Liver (tissue), 3 donors: Measurements from ENCODE around the gene PADI3.

ENCODE experiments used
- RAD21 ChIP-seq, 2 donors: IDR thresholded peaks; 2 replicates each; pipeline ENCODE4 v1.6.1; 2016; ENCODE audit warnings: antibody characterized with exemption in 2 of 2, mild to moderate bottlenecking in 2 of 2
- YY1 ChIP-seq: IDR thresholded peaks from 2 replicates; pipeline ENCODE4 v1.6.1; 2016; ENCODE audit warnings: antibody characterized with exemption, mild to moderate bottlenecking
- TF ChIP-seq, protein P1 (sequence below): fragments of 150-350 bp; IDR thresholded peaks from 2 replicates; pipeline ENCODE4 v1.5.1; 2017; ENCODE audit warnings: improper control_type of control experiment, low read depth, low read length; ENCODE audit not compliant: missing input control
- TF ChIP-seq, protein P2 (sequence below): IDR thresholded peaks from 2 replicates; pipeline ENCODE4 v1.6.1; 2016; ENCODE audit warnings: antibody characterized with exemption
- donor health status: healthy.
- donor health status: healthy.

DNA sequence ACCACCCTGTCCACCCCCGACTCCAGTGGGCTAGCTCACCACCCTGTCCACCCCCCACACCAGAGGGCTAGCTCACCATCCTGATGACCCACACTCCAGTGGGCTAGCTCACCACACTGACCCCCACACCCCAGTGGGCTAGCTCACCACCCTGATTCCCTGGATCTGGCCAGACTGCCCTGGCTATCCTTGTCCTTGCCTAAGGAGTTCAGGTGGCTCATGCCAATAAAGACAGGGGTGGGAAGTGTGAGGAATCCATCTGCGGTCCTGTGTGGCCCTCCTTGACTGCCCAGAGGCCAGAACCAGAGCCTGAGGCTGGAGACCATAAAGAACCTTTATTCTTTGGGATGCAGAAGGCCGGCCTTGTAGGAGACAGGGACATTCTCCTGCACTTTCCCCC lies 40.4 kb upstream of the PADI3 start:
- TF ChIP-seq, protein P1, sequence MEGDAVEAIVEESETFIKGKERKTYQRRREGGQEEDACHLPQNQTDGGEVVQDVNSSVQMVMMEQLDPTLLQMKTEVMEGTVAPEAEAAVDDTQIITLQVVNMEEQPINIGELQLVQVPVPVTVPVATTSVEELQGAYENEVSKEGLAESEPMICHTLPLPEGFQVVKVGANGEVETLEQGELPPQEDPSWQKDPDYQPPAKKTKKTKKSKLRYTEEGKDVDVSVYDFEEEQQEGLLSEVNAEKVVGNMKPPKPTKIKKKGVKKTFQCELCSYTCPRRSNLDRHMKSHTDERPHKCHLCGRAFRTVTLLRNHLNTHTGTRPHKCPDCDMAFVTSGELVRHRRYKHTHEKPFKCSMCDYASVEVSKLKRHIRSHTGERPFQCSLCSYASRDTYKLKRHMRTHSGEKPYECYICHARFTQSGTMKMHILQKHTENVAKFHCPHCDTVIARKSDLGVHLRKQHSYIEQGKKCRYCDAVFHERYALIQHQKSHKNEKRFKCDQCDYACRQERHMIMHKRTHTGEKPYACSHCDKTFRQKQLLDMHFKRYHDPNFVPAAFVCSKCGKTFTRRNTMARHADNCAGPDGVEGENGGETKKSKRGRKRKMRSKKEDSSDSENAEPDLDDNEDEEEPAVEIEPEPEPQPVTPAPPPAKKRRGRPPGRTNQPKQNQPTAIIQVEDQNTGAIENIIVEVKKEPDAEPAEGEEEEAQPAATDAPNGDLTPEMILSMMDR = no peak
- TF ChIP-seq RAD21 (IDR thresholded peaks at IDR 0.05) (no peak), YY1 (no peak)
- TF ChIP-seq, protein P2, sequence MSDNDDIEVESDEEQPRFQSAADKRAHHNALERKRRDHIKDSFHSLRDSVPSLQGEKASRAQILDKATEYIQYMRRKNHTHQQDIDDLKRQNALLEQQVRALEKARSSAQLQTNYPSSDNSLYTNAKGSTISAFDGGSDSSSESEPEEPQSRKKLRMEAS = no peak
